Transverse colon (tissue), 4 donors: ENCODE measurements around the gene IRGQ.

Experiments
- CTCF ChIP-seq, 5 experiments: fragments of 200-600 bp in 3 of 5; fragments of 450-650 bp in 2 of 5; sonication (generic) in 3 of 5; IDR thresholded peaks; 1 replicate in 2 of 5; 2 replicates in 3 of 5; pipeline ENCODE4 v1.5.1; 2016 to 2017; ENCODE audit warnings: antibody characterized with exemption in 5 of 5, inconsistent platforms in 3 of 5, mild to moderate bottlenecking in 2 of 5, moderate library complexity in 1 of 5
- EP300 ChIP-seq: sonication (generic); formaldehyde crosslinking; IDR thresholded peaks from one replicate; pipeline ENCODE4 v1.6.1; 2017; ENCODE audit warnings: antibody characterized with exemption, low read depth
- POLR2A ChIP-seq: fragments of 450-650 bp; IDR thresholded peaks from one replicate; pipeline ENCODE4 v1.6.1; 2016; ENCODE audit warnings: antibody characterized with exemption, mild to moderate bottlenecking, moderate library complexity
- POLR2AphosphoS5 ChIP-seq, 3 donors: sonication (generic); formaldehyde crosslinking; IDR thresholded peaks; one replicate each; pipeline ENCODE4 v1.6.1; 2016; ENCODE audit warnings: antibody characterized with exemption in 3 of 3

DNA sequence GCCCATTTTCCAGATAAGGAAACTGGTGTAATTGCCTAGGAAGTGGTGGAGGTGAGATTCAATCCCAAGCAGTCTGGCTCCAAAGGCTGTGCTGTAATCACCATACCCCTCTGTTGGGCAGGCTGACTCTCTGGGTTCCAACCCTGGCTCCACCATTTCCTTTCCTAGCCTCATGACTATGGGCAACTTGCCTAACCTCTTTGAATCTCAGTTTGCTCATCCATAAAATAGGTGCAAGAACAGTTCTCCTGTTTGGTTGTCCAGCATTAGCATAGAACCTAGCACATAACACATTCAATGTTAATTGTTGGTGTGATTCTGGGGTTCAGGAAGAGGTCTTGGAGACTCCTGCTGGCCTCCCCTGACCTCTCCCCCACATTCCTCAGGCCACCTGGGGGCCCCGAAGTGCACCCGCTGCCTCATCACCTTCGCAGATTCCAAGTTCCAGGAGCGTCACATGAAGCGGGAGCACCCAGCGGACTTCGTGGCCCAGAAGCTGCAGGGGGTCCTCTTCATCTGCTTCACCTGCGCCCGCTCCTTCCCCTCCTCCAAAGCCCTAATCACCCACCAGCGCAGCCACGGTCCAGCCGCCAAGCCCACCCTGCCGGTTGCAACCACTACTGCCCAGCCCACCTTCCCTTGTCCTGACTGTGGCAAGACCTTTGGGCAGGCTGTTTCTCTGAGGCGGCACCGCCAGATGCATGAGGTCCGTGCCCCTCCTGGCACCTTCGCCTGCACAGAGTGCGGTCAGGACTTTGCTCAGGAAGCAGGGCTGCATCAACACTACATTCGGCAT lies 2.7 kb upstream of the IRGQ start:
- no peak for TF ChIP-seq CTCF (IDR thresholded peaks at IDR 0.05)
- no peak for TF ChIP-seq POLR2A
- no peak for TF ChIP-seq POLR2AphosphoS5 (IDR thresholded peaks at IDR 0.05)
- TF ChIP-seq EP300 = no peak
